ENCODE results near the gene PLAC8. TPM values are rescaled to one million over a fixed set of nuclear protein-coding genes. Genes with fewer than 3 reads are reported as not detected.
"Not testable (repeated sequence)": the region's sequence is repeated elsewhere in the genome, so short reads cannot be mapped to it uniquely, and the experiment has no call there.

The PLAC8 gene
- polyA plus RNA-seq, 3 donors: 114 to 626 (median 170) TPM

DNA sequence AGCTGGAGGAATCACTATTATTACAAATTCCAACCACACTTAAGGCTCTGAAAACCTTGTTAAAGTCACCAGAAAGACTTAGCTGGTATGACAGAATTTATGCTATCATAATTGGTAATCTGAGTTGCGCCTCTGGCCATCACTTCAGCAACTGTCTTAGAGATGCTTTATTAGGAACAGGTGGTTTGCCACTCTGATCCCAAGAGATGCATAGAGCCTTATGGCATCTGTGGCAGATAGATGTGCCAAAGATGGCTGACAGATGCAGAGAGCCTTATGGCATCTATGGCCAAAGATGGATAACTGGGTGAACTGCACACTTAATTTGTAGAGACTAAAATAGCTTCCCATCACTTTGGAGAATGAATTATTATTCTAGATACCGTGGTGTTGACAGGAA is 32.3 kb upstream of the PLAC8 start:
- H3K9me3 ChIP-seq (replicated peaks in 1 of 2; ENCODE audit: control insufficient read depth in 1 of 2, insufficient read depth in 1 of 2, low read length in 2 of 2): no peaks in the 10 kb centered on the region
- no peaks in the 10 kb centered on the region for H3K79me2 ChIP-seq (ENCODE audit: insufficient read depth, low read length)
- intact Hi-C loops (cut with micrococcal nuclease): no loop called here
- no peaks in the 10 kb centered on the region for H3K36me3 Mint-ChIP-seq
- no peaks in the 10 kb centered on the region for H3K27me3 Mint-ChIP-seq (ENCODE audit: low read depth in 3 of 3)
- H3K4me1 ChIP-seq (ENCODE audit: control insufficient read depth in 1 of 2, insufficient read depth in 2 of 2, low read length in 2 of 2): peaks cover 25 to 37% of the 10 kb centered on the region in 2 donors
- TF ChIP-seq, protein P1, sequence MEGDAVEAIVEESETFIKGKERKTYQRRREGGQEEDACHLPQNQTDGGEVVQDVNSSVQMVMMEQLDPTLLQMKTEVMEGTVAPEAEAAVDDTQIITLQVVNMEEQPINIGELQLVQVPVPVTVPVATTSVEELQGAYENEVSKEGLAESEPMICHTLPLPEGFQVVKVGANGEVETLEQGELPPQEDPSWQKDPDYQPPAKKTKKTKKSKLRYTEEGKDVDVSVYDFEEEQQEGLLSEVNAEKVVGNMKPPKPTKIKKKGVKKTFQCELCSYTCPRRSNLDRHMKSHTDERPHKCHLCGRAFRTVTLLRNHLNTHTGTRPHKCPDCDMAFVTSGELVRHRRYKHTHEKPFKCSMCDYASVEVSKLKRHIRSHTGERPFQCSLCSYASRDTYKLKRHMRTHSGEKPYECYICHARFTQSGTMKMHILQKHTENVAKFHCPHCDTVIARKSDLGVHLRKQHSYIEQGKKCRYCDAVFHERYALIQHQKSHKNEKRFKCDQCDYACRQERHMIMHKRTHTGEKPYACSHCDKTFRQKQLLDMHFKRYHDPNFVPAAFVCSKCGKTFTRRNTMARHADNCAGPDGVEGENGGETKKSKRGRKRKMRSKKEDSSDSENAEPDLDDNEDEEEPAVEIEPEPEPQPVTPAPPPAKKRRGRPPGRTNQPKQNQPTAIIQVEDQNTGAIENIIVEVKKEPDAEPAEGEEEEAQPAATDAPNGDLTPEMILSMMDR (IDR thresholded peaks at IDR 0.05): no peak
- WGBS (ENCODE audit: insufficient coverage): 89% methylated on average over 1 of the region's 2 CpGs
- H3K4me3 Mint-ChIP-seq: no peak overlapping the region
- no peak overlapping the region for H3K27ac Mint-ChIP-seq
- H3K4me1 Mint-ChIP-seq: peaks cover 43% of the 10 kb centered on the region
- H3K4me3 ChIP-seq (replicated peaks in 1 of 3; ENCODE audit: low read depth in 2 of 3, low read length in 3 of 3): no peak overlapping the region
- no peaks in the 10 kb centered on the region for H3K36me3 ChIP-seq (replicated peaks in 1 of 2; ENCODE audit: control insufficient read depth in 1 of 2, insufficient read depth in 2 of 2, low read length in 2 of 2)
- H3K4me2 ChIP-seq (replicated peaks; ENCODE audit: extremely low read depth, low read length, poor library complexity, severe bottlenecking): no peak overlapping the region
- no peak overlapping the region for H3K27ac ChIP-seq (ENCODE audit: low read depth in 1 of 2, low read length in 2 of 2)
- H4K20me1 ChIP-seq (ENCODE audit: insufficient read depth, low read length): no peaks in the 10 kb centered on the region
- peaks cover 0 to 9% (median 2%) of the 10 kb centered on the region in 7 donors for H3K9me3 Mint-ChIP-seq
- H2AFZ ChIP-seq (ENCODE audit: insufficient read depth, low read depth, low read length, poor library complexity, severe bottlenecking): no peak overlapping the region
- no peak overlapping the region for H3K9ac ChIP-seq (ENCODE audit: insufficient read depth, low read length, poor library complexity, severe bottlenecking)
- H3K27me3 ChIP-seq (ENCODE audit: control insufficient read depth in 2 of 2, insufficient read depth in 2 of 2, low read length in 2 of 2): no peaks in the 10 kb centered on the region
- no peak for DNase-seq

DNA sequence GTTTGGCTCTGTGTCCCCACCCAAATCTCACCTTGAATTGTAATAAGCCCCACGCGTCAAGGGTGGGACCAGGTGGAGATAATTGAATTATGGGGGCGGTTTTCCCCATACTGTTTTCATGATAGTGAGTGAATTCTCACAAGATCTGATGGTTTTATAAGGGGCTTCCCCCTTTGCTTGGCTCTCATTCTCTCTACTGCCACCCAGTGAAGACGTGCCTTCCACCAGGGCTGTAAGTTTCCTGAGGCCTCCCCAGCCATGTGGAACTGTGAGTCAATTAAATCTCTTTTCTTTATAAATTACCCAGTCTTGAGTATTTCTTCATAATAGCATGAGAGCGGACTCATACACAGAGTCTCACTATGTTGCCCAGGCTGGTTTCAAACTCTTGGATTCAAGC is 31.2 kb upstream of the PLAC8 start:
- H3K4me2 ChIP-seq (replicated peaks; ENCODE audit: extremely low read depth, low read length, poor library complexity, severe bottlenecking); H3K4me3 ChIP-seq (replicated peaks in 1 of 3; ENCODE audit: low read depth in 2 of 3, low read length in 3 of 3); H3K79me2 ChIP-seq (ENCODE audit: insufficient read depth, low read length); H3K36me3 ChIP-seq (replicated peaks in 1 of 2; ENCODE audit: control insufficient read depth in 1 of 2, insufficient read depth in 2 of 2, low read length in 2 of 2); H3K9ac ChIP-seq (ENCODE audit: insufficient read depth, low read length, poor library complexity, severe bottlenecking); H3K4me3 Mint-ChIP-seq; H4K20me1 ChIP-seq (ENCODE audit: insufficient read depth, low read length); H3K27me3 ChIP-seq (ENCODE audit: control insufficient read depth in 2 of 2, insufficient read depth in 2 of 2, low read length in 2 of 2); H3K27me3 Mint-ChIP-seq (ENCODE audit: low read depth in 3 of 3); H3K9me3 ChIP-seq (replicated peaks in 1 of 2; ENCODE audit: control insufficient read depth in 1 of 2, insufficient read depth in 1 of 2, low read length in 2 of 2); H3K27ac Mint-ChIP-seq; H3K27ac ChIP-seq (ENCODE audit: low read depth in 1 of 2, low read length in 2 of 2); intact Hi-C loops (cut with micrococcal nuclease); H3K36me3 Mint-ChIP-seq; H2AFZ ChIP-seq (ENCODE audit: insufficient read depth, low read depth, low read length, poor library complexity, severe bottlenecking): not testable (repeated sequence)
- WGBS (ENCODE audit: insufficient coverage): no CpG with 5 or more reads among the region's 5 CpGs
- Mint-ChIP-seq H3K4me1 (peaks cover 33% of the 10 kb centered on the region), H3K9me3 (peaks cover 0 to 10% (median 4%) of the 10 kb centered on the region in 7 donors)
- H3K4me1 ChIP-seq (ENCODE audit: control insufficient read depth in 1 of 2, insufficient read depth in 2 of 2, low read length in 2 of 2): peaks cover 14 to 26% of the 10 kb centered on the region in 2 donors
- peak in 1 of 3 donors; percentile 22 for DNase-seq

Measured in CD14-positive monocyte (primary cell).